ENCODE results near the gene ST3GAL3.

ST3GAL3 gene

GRCh38 chr1:43969746-43970466 is 262.6 kb downstream of the ST3GAL3 start, which contains the start of gene DPH2:
Gene DPH2 (plus strand): TSS chr1:43970010. CDS start chr1:43970176, 166 bp downstream.
- peak; percentile 78 for DNase-seq (ENCODE audit: low read depth, low spot score)
- ChIA-PET CTCF (interaction anchor here (1.0 to 8.7 kb wide), 5 partner anchors 11 to 205 kb away, joined by 3 to 71 read pairs (median 5); partner anchors contain the start of gene IPO13), POLR2A (interaction anchor here (0.6 to 1.0 kb wide), 2 partner anchors 9 to 838 kb away, joined by 4 read pairs; partner anchors contain the start of genes B4GALT2 and BTBD19)
- TF ChIP-seq CTCF (IDR thresholded peaks at IDR 0.05; ENCODE audit: insufficient read depth, low read length, missing control alignments) = no peak
- peak within 1 kb of the TSS; percentile 97 for H3K4me3 ChIP-seq (ENCODE audit: low read depth, low read length)

GRCh38 chr1:43970502-43970901 is 263.2 kb downstream of the ST3GAL3 start:
- POLR2A ChIA-PET = no interaction called here
- DNase-seq (ENCODE audit: low read depth, low spot score) = no peak
- CTCF ChIA-PET = interaction anchor here (1.0 to 8.7 kb wide), 4 partner anchors 23 to 205 kb away, joined by 3 to 71 read pairs (median 8); partner anchors contain the start of gene IPO13
- H3K4me3 ChIP-seq (ENCODE audit: low read depth, low read length) = peak overlapping the region; percentile 97
- no peak for TF ChIP-seq CTCF (IDR thresholded peaks at IDR 0.05; ENCODE audit: insufficient read depth, low read length, missing control alignments)

DNA sequence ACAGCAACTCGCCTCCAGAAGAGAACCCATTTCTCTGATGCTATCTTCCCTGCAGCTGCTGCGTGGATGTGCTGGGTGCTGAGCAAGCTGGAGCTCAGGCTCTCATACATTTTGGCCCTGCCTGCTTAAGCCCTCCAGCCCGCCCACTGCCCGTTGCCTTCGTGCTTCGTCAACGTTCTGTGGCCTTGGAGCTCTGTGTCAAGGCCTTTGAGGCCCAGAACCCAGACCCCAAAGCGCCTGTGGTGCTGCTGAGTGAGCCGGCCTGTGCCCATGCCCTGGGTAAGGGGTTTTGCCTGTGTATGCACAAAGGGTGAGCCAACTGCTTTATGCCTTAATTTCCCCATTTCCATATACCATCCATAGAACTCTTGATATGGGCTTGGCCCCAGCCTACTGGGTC is 263.6 kb downstream of the ST3GAL3 start:
- ChIA-PET CTCF (interaction anchor here (1.0 to 8.7 kb wide), 4 partner anchors 24 to 206 kb away, joined by 3 to 71 read pairs (median 8); partner anchors contain the start of gene IPO13), POLR2A (no interaction called here)
- TF ChIP-seq CTCF (IDR thresholded peaks at IDR 0.05; ENCODE audit: insufficient read depth, low read length, missing control alignments) = no peak
- H3K4me3 ChIP-seq (ENCODE audit: low read depth, low read length) = peak overlapping the region; percentile 97
- DNase-seq (ENCODE audit: low read depth, low spot score) = no peak

GRCh38 chr1:43971336-43971980 is 264.1 kb downstream of the ST3GAL3 start:
- no peak for DNase-seq (ENCODE audit: low read depth, low spot score)
- H3K4me3 ChIP-seq (ENCODE audit: low read depth, low read length) = no peak overlapping the region; the same call in 1 of the 2 replicates
- ChIA-PET POLR2A (no interaction called here), CTCF (interaction anchor here (1.4 to 8.7 kb wide), 5 partner anchors 24 to 206 kb away, joined by 4 to 71 read pairs (median 9); partner anchors contain the start of gene IPO13)
- TF ChIP-seq CTCF (IDR thresholded peaks at IDR 0.05; ENCODE audit: insufficient read depth, low read length, missing control alignments) = no peak

- ChIA-PET POLR2A (no interaction called here), CTCF (interaction anchor here (2.0 to 8.7 kb wide), 4 partner anchors 31 to 209 kb away, joined by 8 to 71 read pairs (median 14); partner anchors contain the start of gene ARTN)
- no peak for TF ChIP-seq CTCF (IDR thresholded peaks at IDR 0.05; ENCODE audit: insufficient read depth, low read length, missing control alignments)
- DNase-seq (ENCODE audit: low read depth, low spot score) = no peak
- H3K4me3 ChIP-seq (ENCODE audit: low read depth, low read length) = peak overlapping the region; percentile 85
These were observed 266.7 kb downstream of the ST3GAL3 start for GRCh38 chr1:43973981-43974442.

Data from AG04449 (cell line).